ENCODE data around the gene CDCP1.

Gene CDCP1

GRCh38 chr3:45033791-45034190 lies 112.4 kb downstream of the CDCP1 start:
- intact Hi-C loops (cut with DNase I): loop anchor here (2.0 kb wide), 1 partner anchor 465 kb away; no protein-coding TSS in a partner anchor
- peak in 1 of 10 donors; percentile 77 for DNase-seq
